GM06990 (cell line): ENCODE results near the gene LIMS1.
"Not testable (repeated sequence)": the region's sequence is repeated elsewhere in the genome, so short reads cannot be mapped to it uniquely, and the experiment has no call there.

Experiments used
- DNase-seq: peaks from one replicate; pipeline ENCODE4 v3.0.0-alpha.2; 2011; ENCODE audit not compliant: insufficient read length; ENCODE audit errors: extremely low read depth
- H3K27me3 ChIP-seq: replicated peaks from 2 replicates; pipeline ENCODE4 v1.6.0; 2011; ENCODE audit warnings: low read length; ENCODE audit not compliant: control insufficient read depth, insufficient read depth
- H3K36me3 ChIP-seq: 2 replicates; pipeline ENCODE4 v1.5.1; 2011; ENCODE audit warnings: low read length; ENCODE audit not compliant: control insufficient read depth, insufficient read depth
- H3K4me3 ChIP-seq: replicated peaks from 2 replicates; pipeline ENCODE4 v1.5.1; 2011; ENCODE audit warnings: low read depth, mild to moderate bottlenecking, control low read depth, low read length
- CTCF ChIP-seq: IDR thresholded peaks from 2 replicates; pipeline ENCODE4 v1.5.1; 2011; ENCODE audit warnings: low read length, control low read depth, mild to moderate bottlenecking, inconsistent platforms; ENCODE audit not compliant: insufficient read depth, poor library complexity, severe bottlenecking

LIMS1 gene

DNA sequence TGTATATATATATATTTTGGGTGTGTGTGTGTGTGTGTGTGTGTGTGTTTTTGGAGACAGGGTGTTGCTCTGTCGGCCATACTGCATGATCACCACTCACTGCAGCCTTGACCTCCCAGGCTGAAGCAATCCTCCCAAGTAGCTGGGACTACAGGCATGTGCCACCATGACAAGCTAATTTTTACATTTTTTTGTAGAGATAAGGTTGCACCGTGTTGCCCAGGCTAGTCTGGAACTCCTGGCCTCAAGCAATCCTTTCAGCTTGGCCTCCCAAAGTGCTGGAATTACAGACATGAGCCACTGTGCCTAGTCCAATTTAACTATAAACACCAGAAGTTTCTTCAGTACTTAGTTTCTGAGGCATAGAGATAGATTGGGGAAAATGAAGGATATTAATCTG is 18.3 kb downstream of the LIMS1 start:
- Histone ChIP-seq H3K36me3 (no peaks in the 10 kb centered on the region), H3K4me3 (no peak overlapping the region), H3K27me3 (no peaks in the 10 kb centered on the region)
- no peak for TF ChIP-seq CTCF
- DNase-seq = no peak

DNA sequence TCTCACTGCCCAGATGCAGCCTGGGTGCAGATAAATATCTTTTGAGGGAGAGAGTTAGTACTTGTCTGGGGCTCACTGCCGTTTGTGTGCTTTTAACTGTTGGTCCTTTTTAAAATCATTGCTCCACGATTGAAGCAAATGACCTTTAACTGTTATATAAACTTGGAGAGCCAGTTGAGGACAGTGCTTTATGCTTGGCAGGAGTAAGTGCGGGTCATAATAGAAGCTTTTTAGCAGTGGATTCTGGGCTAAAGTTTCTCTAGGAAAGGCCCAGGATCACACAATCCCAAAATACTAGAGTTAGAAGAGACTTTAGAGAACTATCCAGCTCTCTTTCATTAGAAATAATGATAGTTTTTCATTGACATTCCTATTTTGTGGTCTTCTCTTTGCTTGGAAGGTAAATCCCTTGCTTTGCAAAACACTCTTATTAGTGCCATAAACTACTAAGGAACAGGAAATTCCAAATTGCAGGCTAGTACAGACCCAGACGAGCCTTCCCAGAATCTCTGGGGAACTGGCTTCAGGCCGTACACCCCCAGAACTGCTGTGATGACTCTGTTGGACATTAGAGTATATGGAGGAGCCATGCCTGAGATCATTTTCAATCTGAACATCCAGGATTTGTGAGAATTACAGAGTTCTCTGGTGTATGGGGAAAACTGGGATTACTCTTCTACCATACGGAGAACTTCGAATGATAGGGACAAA is 19.1 kb downstream of the LIMS1 start:
- no peaks in the 10 kb centered on the region for H3K36me3 ChIP-seq
- DNase-seq = no peak
- no peak overlapping the region for H3K4me3 ChIP-seq
- H3K27me3 ChIP-seq = no peaks in the 10 kb centered on the region
- TF ChIP-seq CTCF = no peak

DNA sequence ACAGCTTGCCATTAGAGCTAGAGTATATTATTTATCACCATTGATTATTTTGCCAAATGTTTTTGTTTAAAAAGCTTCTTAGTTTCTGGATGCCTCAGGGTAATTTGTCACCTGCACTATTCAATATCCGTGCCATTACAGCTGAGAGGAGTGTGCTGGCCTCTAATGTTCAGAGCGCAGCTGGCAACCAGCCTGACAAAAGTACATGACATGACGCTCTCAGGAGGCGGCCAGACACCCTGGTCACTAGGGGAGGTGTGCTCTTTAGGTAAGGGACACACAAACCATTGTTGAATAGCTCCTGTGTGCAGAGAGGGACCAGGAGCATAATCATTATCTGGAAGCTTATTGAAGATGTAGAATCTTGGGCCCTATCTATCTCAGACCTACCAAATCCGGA is 20.3 kb downstream of the LIMS1 start:
- Histone ChIP-seq H3K36me3 (no peaks in the 10 kb centered on the region), H3K4me3 (no peak overlapping the region), H3K27me3 (no peaks in the 10 kb centered on the region)
- DNase-seq = no peak
- no peak for TF ChIP-seq CTCF

GRCh38 chr2:108555572-108555971 is 21.3 kb downstream of the LIMS1 start:
- Histone ChIP-seq H3K36me3 (no peaks in the 10 kb centered on the region), H3K4me3 (no peak overlapping the region), H3K27me3 (no peaks in the 10 kb centered on the region)
- TF ChIP-seq CTCF = no peak
- no peak for DNase-seq

GRCh38 chr2:108556581-108556980 is 22.3 kb downstream of the LIMS1 start:
- not testable (repeated sequence) for H3K27me3 ChIP-seq, H3K36me3 ChIP-seq, H3K4me3 ChIP-seq, DNase-seq

DNA sequence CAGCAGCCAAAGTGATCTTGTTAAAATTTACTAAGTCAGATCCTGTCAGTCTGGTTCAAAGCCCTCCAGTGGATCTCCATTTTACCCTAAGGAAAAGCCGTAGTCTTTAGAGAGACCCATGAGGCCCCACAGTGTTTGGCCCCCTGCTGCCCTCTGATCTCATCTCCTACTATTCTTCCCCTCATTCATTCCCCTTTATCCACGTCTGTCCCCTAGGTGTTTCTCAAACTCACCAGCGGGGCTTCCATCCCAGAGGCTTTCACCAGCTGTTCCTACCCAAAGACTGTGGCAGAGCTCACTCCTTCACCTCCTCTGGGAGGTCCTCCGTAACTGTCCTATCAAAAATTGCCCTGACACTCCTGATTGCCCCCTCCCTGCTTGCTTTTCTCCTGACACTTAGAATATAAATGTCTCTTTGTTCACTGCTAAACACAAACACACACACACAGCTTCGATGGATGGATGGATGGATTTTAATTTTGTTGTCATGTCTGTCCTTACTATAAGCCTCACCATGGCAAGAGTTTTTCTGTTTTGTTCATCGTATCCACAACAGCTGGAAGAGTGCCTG is 26.1 kb downstream of the LIMS1 start:
- H3K36me3 ChIP-seq = no peaks in the 10 kb centered on the region
- no peak overlapping the region for H3K4me3 ChIP-seq
- no peaks in the 10 kb centered on the region for H3K27me3 ChIP-seq
- no peak for TF ChIP-seq CTCF
- no peak for DNase-seq
